Measurements from ENCODE around the gene RMI2.
A peak's percentile ranks its signal among the peaks of the same experiment; 100 is the strongest.

Gene RMI2

DNA sequence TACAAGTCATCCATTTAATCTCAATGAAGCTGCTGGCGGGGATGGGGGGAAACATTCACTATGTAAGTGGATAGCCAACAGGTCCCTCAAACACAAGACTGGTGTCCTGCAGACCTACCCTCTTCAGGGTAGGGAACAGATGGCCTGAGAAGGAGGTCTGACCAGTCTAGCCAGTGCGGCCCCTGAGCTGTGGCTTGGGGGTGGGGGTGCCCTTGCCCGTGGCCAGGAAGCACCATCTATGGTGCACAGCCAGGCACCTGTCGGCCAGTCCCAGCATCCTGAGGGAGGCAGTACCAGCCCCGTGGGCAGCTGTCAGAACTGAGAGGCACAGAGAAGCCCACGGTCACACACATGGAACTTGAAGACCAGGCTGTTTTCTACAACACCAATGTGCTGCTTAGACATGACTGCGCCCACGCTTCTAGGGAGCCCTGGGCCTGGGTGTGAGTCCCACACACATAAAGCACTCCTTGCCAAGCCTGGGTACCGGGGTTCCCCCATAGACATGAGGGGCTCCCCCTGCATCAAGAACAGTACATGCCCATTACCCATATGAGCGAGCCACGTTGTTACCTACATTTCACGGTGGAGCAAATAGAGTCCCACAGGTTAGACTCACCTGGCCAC lies 40.9 kb downstream of the RMI2 start:
- DNase-seq = no peak

DNA sequence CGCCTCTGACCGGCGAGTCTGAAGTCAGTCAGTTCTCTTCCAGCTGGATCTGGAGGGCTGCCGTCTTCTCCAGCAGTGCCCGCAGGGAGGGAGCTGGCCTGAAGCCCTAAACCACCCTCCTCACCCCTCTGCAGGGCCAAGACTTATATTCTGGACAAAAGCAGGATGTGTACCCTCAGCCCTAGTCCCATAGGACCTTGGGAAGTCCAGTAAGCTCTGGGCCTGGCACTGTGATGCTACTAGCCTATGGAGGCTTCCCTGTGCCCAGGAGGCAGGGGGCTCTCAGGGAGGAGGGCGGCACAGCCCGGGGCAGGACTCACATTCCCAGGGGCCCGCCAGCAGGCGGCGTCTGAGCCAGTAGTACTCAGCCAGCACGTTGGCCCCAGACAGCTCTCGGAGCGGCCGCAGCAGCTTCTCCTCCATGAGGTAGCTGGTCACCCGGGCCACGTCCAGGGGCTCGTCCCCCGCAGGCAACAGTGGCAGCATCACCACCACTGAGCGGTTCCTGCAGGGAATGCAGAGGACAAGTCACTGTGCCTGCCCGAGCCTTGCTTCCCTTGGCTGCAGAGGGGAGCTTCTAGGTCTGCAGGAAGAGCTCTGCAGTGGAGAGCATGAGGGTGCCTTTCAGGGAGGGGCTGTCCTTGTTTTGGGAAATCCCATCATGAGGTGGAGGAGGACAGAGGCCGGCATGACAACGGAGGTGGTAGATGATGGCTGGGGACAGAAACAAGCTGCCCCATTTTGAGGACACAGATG lies 41.7 kb downstream of the RMI2 start:
- DNase-seq = peak; percentile 14

DNA sequence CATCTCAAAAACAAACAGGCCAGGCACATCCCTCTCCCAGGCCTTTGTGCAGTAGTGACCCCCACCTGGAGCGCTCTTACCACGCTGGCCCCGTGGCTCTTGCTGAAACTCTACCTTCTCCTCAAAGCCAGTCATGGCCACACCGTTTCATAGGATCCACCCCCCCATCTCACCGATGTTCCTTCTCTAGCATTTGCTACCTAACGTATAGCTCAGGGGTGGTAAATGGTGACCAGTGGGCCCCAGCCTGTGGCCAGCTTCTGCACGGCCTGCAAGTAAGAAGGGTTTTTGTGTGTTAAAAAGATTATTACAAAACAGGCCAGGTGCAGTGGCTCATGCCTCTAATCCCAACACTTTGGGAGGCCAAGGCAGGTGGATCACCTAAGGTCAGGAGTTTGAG lies 43.8 kb downstream of the RMI2 start:
- DNase-seq = no peak

DNA sequence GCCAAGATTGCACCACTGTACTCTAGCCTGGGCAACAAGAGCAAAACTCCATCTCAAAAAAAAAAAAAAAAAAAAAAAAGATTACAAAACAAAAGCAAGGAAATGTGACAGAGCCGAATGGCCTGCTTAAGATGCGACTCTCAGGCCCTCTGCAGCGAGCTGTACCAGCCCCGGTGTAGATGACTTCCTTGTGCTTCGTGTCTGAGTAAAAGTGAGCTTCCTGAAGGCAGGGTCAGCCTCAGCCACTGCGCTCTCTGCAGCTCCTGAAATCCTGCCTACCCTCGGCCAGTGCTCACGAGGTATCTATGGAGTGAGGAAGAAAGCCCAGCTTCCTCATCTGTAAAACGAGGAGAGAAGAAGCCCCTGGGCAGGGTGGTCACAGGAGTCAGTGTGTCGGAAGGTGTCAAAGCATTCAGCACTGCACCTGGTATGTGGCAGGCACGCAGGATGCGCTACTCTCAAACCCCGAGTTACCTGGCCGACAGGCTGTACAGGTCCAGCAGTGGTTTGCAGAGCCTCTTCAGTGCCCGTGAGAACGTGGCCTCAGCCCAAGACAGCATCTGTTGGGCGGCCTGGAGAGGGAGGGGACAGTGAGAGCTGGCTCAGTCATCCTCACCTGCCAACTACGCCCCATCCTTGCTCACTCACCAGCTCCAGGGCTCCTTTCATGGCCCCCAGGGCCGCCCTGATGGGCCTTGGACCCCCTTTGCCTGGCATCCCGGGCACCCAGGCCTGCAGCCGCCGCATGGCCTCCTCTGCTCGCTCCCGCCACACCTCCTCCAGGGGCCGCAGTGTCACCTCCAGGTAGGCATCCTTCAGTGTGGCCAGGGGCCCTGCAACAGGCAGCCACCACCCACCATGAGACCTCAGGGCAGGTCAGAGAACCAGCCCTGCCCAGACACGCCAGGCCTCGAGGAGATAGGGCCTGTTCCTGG lies 44.6 kb downstream of the RMI2 start:
- no peak for DNase-seq

DNA sequence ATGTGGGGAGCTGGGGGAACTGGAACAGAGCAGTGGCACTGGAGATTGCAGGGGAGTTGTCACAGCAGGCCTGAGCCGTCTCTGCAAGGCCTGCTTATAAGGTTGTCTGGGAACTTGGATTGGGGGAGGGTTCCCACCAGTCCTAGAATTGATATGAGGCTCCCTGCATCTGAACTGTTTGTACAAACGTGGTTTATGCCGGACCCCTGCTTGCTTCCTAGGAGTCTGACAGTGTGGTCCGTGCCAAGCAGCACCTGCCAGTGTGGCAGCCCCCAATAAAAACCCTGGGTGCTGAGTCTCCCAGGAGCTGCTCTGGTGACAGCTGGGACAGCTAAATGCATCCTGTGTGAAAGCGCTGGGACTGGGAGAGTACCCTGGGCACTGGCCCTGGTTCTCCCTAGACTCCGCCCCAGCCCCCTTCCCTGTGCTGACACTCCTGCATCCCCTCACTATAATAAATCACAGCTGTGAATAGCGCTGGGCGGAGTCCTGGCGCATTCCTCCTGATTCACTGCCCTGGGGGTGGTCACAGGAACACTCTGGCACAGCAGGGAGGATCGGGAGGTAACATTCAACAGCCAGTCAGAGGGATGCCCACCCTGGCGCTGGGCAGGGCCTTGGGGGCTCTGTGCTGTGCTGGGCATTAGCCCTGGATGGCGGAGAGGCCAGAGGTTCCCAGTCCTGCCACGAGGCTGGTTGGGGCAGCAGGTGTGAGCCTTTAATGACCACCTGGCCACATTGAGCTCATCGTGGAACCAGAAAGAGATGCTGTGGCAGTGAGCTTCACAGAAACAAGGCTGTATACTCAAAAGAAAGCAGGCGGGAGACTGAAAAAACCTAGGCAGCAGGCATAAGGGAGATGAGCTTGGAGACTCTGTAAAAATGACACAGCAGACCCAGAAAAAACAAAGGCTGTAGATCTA lies 45.6 kb downstream of the RMI2 start:
- no peak for DNase-seq

DNA sequence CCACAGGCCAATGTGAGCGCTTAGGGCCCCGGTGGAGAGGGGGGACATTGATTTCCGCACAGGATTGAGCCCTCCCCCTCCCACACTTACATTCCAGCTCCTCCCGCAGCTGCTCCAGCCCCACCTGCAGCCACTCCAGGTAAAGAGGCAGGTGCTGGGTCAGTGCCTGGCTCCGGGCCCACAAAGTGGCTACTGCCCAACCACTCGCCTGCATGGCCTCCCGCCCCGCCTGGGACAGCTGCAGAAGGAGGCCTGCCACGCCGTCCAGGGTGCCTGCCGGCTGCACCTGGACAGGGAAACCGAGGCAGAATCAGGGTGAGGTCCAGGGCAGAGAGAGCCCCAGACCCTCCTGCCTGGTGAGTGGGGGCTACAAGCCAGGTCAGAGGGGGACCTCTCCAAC lies 46.3 kb downstream of the RMI2 start:
- DNase-seq = no peak

DNA sequence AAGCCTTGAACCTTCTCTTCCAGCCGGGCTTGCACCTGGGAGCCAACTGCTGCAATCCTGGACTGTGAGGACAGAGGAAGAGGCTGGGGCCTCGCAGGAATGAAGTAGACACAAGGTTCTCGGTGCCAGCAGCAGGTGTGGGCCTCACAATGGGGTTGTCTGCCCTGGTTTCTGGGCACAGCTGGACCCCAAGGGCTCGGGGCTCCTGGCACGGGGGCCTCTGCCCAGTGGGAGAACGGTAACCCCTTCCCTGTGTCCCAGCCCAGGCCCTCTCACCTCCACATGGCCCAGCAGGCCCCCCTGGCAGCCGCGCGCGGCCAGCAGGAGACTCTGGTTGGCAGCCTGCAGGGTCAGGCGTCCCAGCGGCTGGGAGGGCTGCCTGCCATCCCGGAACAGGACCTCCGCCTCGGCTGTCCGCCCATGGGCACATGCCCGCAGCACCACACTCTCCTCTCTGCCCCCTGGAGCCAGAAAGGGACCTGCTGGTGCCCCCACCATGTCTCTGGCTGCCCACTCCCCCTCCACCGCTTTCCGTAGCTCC lies 46.9 kb downstream of the RMI2 start:
- no peak for DNase-seq

DNA sequence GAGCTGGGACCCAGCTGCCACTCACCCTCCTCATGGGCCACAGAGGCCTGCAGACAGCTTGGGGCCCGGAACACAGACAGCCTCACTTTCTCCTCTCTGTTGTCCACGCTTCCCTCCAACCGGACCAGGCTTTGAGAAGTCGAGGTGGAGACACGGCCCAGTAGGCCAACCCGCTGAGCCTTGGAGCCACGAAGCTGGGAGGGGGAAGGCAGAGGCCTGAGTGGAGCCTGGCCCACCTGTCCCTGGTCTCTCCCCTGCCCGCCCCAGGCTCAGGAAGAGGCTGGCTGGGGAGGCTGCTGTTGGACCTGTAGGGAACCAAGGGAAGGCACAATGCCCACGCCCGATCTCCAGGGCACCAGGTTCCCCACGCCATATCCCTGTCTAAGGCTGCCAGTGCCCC lies 48.1 kb downstream of the RMI2 start:
- DNase-seq = no peak

DNA sequence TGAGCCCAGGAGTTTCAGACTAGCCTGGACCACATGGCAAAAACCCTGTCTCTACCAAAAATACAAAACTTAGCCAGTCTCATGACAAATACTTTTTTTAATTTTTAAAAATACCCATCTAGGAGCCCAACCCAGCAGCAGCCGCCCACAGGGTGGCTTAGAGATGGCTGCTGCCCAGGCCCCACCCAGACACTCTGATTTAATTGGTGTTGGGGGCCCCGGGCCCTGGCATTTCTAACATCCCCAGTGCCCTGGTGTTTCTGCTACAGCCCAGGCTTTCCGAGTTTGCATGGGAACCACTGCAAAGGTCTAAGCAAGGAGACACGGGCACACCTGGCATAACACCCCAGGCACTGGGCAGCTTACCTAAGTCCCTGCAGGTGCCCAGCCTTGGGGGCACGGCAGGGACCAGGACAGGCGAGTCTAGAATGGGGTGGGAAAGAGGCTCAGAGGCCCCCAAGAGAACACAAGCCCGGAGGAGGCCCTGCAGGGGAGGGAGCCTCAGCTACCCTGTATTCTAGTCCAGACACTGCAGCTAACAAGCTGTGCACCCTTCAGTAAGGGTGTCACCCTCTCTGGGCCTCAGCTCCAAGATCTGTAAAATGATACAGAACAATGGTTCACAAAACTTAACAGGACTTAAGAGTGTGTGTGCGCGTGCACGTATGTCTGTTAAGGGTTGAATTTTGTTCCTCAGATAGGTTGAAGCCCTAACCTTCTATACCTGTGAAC lies 48.8 kb downstream of the RMI2 start:
- no peak for DNase-seq

DNA sequence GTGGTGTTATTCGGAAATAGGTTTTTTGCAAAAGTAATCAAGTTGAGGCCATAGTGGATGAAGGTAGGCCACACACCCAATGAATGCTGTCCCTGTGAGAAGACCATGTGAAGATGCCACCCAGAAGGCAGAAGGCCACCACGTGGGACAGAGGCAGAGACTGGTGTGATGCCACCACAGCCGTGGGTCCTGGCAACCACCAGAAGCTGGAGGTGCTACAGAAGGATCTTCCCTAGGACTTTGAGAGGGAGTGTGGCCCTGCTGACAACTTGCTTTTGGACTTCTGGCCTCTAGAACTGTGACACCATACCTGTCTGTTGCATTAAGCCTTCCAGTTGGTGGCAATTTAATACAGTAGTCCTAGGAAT lies 49.3 kb downstream of the RMI2 start:
- DNase-seq = no peak

DNA sequence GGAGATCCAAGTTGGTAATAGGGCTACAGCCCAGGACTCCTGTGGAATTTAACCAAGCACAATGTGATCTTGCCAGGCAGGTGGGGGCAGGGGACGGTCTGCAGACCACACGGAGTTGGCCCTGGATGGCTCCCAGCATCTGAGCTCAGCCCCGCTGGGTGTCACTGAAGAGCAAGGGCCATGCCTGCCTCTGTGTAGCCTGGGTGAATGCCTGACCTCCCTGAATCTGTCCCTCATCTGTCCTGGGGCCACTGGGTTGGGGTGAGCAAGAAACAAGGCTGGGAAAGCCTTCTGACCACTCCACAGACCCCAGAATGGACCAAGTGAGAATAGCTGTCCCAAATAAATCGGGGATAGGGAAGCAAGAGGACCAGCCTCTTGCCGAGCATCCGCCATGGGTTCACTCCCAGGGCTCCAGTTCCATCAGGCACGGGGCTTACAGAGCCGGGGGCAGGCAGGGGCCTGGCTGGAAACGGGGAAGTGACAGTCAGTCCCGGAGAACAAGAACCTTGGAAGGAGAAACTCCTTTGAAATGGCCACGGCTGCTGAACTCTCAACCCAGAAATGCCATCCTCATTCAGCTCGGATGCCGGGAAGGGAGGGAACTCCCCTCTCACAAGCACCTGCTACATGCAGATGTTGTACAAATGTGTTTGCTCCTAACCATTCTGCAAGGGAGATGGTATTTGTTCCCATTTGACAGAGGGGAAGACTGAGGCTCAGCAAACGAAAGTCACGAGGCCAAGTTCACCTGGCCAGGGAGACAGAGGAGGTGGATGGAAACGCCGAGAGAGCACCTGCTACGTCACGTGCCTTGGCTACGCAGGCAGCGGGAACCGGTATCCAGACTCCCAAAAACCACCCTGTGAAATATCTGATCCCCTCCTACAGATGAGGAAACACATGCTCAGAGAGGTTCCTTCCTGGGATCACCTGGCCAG lies 50.0 kb downstream of the RMI2 start:
- no peak for DNase-seq

DNA sequence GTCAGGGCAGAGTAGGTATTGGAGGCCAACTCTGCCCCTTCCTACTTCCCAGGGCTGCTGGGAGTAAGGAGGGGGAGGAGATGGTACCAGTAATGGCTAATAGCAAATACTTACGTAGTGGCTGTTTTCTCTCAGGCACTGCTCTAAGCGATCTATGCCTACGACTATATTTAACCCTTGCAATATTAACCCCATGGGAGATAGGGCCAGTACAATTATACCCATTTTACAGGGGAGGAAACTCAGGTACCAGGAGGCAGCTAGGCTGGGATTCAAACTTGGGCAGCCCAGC lies 50.6 kb downstream of the RMI2 start:
- DNase-seq = no peak

DNA sequence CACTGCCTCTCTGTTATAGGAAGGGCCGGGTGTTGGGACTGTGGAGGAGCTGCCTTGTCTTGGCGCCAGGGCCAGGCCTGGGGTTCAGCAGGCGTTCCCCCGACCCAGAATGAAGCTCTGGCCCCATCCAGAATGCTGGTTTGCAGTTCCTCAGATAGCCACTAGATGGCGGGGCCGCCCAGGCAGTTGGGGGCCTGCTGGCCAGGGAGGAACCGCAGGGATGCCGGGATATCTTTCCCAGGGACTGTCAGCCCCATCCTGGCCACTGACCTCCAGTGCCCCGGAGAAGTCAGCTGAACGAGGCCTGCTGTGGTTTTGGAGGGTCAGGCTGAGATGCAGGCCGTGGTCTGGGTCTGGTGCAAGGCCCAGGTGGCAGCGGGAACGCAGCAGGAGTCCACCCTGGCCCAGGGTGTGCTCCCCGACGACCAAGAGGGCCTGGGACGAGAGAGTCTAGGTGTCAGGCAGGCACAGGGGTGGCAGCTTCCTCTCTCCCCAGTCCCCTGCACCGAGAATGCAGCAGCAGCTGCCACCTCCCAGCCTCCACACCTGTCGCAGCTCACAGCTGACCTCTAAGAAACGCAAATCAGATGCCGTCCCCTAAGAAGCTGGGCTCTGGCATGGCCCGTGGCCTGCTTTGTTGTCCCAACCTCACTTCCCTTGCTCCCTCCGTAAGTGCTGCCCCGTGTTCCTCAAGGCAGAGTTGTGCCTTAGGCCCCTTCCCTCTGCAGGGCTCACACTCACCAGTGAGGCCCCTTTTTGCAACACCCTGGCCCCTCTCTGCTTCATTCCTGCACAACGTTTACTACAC lies 51.2 kb downstream of the RMI2 start:
- DNase-seq = peak; percentile 45

DNA sequence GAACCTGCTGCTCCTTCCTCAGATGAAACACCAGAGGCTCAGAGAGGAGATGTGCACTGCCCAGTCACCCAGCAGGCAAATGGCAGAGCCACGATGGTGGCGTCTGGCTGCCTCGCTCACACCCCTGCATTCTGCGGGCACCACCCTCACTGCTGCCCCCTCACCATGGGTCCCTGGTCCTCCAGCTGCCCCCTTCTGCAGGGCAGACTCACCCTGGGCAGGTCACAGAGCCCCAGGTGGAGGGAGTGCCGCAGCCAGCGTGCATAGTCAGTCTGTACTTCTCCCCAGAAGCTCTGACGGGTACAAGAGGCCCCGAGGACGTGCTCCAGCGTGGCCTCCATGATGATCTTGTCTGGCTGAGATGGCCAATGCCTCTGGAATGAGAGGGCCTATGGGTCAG lies 52.9 kb downstream of the RMI2 start:
- no peak for DNase-seq

DNA sequence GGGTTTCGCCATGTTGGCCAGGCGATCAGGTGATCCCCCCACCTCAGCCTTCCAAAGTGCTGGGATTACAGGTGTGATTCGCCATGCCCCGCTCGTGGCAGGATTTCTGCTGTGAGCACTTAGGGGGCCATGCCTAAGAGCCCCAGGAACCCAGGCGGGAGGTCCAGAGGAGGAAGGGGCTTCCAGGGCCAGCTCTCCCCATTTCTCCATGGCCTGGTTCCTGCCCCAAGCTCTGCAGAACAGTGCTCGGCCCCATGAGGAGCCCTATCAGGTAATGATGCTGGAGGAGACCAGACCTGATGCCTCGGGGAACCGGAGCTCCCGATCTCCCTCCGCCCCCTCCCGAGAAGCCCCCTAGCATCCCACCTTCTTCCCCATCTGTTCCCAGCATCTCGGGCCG lies 53.6 kb downstream of the RMI2 start:
- no peak for DNase-seq

DNA sequence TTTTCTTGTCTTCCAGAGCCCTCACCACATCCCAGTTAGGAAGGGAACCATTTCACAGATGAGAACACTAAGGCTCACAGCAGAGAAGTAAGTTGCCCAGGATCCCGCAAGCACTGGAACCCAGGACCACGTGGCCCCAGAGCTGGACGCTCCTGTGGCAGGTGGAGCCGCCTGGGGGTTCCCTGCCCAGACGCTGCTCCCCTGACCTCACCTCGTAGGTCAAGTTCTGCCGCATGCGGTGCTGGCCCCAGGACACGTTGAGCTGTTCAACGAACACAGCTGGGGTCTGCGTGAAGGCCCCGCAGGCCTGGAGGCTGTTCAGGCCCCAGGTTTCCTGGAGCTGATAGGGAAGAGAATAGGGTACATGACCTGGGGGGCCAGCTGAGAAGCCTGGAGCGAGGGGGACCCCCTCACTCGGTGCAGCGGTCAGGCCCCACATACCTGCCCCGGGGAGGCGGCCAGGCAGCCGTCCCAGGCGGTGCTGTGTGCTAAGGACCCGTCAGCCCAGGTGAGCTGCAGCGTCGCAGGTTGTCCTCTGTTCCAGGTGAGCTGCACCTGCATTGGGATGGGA lies 54.1 kb downstream of the RMI2 start:
- DNase-seq = no peak

DNA sequence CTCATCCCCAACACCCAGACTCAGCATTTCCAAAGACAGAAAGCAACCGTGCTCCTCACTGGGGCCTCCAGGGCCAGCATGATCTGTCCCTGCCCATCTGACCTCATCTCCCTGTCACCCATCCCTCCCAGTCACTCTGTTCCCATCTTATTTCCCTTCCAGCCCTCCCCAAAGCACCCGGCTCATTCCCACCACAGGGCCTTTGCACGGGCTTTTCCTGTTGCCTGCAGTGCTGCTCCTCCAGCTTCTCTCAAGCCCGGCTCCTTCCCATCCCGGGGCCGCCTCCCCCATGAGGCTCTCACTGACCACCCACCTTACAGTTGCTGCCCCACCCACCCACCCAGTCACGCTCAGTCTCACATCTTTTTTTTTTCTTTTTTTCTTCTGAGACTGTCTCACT lies 54.8 kb downstream of the RMI2 start:
- DNase-seq = no peak
